ENCODE measurements around the gene SNIP1.
A peak's percentile ranks its signal among the peaks of the same experiment; 100 is the strongest.
"Not testable (repeated sequence)": the region's sequence is repeated elsewhere in the genome, so short reads cannot be mapped to it uniquely, and the experiment has no call there.

The SNIP1 gene

GRCh38 chr1:37553927-37554808 is at the start of gene SNIP1:
Gene SNIP1 (minus strand): TSS chr1:37554293. CDS start chr1:37554229, 64 bp downstream.
- DNase-seq = peak; percentile 89

GRCh38 chr1:37602750-37603694 is 48.9 kb upstream of the SNIP1 start:
- peak; percentile 33 for DNase-seq

- no peak for DNase-seq
Measured at GRCh38 chr1:37601441-37601840, 47.3 kb upstream of the SNIP1 start.

GRCh38 chr1:37599940-37600339 is 45.8 kb upstream of the SNIP1 start:
- no peak for DNase-seq

GRCh38 chr1:37596182-37596667 is 42.1 kb upstream of the SNIP1 start:
- DNase-seq = no peak

GRCh38 chr1:37595440-37596181 is 41.5 kb upstream of the SNIP1 start, which contains the start of gene GNL2:
Gene GNL2 (minus strand): TSS chr1:37595937. CDS start chr1:37595822, 115 bp downstream.
- DNase-seq = peak; percentile 98

GRCh38 chr1:37593726-37594125 is 39.6 kb upstream of the SNIP1 start:
- DNase-seq = no peak

GRCh38 chr1:37588939-37589338 is 34.8 kb upstream of the SNIP1 start:
- DNase-seq = no peak

- not testable (repeated sequence) for DNase-seq
Measured at GRCh38 chr1:37584544-37584943, 30.5 kb upstream of the SNIP1 start.

- no peak for DNase-seq
Measured at GRCh38 chr1:37575692-37576091, 21.6 kb upstream of the SNIP1 start.

GRCh38 chr1:37574834-37575480 is 20.9 kb upstream of the SNIP1 start:
- no peak for DNase-seq

GRCh38 chr1:37570528-37571334 is 16.6 kb upstream of the SNIP1 start:
- no peak for DNase-seq

GRCh38 chr1:37567023-37567422 is 12.9 kb upstream of the SNIP1 start:
- DNase-seq = no peak

- DNase-seq = no peak
Measured at GRCh38 chr1:37564892-37565291, 10.8 kb upstream of the SNIP1 start.

- no peak for DNase-seq
Measured at GRCh38 chr1:37562984-37563383, 8.9 kb upstream of the SNIP1 start.

GRCh38 chr1:37561133-37562132 is 7.3 kb upstream of the SNIP1 start:
- peak; percentile 23 for DNase-seq

GRCh38 chr1:37560401-37561132 is 6.5 kb upstream of the SNIP1 start:
- no peak for DNase-seq

- DNase-seq = not testable (repeated sequence)
Measured at GRCh38 chr1:37559957-37560379, 5.9 kb upstream of the SNIP1 start.

GRCh38 chr1:37559080-37559479 is 5.0 kb upstream of the SNIP1 start:
- DNase-seq = no peak

Data from activated CD8-positive, alpha-beta memory T cell treated with anti-CD3 and anti-CD28 coated beads, Interleukin-2, amount 50 U/mL, for 4 hours (primary cell).